AML-193 (cell line): ENCODE results near the gene MELTF.

ENCODE experiments used
- DNase-seq, 2 experiments: peaks; one replicate each; lab custom pipeline; 2025; lab: John Stamatoyannopoulos, UW

MELTF gene

DNA sequence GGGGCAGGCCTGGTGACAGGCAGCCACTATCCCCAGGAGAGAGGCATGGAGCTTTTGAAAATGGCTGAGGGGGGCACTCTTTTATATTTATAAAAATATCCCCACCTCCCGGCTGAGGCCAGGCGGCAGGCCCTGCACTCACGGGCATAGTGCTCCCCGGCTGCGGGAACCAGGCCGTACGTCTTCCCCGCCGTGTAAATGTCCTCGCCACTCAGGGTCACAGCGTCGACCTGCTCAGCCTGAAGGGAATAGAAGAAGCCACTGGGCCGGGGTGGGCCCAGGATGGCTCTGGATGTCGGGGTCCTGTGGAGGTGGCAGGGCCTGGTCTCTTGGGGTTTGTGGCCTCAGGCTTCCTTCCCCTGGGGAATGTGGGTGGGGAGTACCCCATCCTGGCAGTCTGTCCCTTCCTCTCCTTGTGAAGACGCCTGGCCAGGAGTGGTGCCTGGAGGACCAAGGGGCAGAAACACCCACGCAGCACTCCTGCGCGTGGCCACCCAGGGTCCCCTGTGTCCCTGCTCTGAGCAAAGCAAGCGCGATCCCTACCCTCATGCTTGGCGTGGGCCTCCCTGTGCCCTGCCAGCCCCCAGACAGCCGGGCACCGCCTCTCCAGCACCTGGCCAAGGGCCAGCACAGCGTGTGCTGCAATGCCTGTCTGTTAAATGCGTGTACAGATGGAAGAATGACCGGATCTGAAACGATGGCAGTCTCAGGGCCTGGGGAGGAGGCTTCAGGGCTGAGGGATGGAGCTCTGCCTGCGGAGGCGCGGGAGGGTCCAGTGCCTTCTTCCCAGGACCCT, 18.9 kb downstream of the MELTF start:
- no peak for DNase-seq

DNA sequence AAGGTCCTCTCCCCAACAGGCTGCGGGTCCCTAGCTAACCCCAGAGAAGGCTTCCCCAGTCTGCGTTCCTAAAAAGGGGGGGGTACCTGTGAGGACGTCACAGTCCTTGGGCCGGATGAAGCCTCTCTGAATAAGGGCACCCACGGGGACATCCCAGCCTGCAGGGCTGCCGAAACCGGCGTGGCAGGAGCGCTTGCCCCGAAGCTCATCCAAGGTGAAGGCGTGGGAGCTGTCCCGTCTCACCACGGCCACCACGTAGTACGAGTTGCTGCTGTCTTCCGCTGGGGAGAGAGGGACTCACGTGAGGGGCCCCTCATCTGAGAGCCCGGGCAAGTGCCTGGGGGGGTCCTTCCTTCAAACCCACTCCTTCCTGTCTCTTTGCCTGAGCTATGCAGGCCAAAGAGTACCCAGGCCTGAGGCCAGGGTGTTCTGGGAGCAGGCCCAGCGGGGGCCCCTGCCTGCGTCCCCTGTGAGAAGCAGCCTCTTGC, 20.0 kb downstream of the MELTF start:
- DNase-seq: no peak

DNA sequence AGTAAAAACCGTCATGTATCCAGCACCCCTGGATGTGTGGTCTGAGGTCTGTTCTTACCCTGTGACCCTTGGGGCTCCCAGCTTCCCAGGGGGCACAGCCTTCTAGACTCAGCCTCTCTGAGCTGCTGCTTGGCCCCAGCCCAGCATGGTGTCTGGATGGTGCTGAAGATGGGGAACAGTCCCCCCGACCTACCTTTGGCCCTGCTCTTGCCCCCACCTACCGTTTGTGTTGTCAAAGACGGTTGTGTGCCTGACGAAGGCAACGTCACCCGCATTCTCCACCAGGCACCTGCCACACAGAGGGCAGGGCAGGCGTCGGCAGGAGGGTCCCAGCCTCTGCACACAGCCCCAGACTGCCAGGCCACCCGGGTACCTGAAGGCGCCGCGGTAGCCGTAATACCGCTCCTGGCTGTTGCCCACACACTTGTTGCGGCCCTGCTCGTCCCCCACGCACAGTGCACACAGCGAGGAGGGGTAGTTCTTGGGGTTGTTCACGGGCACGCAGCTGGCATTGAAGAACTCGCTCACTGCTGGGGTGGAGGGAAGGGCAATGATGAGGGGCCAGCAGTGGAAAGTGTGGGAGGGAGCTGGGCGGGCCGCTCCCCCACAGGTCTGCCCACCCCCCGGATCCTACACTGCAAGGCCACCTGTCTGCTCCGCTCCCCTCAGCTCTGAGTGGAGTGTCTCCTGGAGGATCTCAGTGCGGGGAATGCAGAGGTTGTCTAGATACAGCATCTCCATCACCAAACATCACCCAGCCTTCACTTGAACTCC, 21.0 kb downstream of the MELTF start:
- DNase-seq: no peak

DNA sequence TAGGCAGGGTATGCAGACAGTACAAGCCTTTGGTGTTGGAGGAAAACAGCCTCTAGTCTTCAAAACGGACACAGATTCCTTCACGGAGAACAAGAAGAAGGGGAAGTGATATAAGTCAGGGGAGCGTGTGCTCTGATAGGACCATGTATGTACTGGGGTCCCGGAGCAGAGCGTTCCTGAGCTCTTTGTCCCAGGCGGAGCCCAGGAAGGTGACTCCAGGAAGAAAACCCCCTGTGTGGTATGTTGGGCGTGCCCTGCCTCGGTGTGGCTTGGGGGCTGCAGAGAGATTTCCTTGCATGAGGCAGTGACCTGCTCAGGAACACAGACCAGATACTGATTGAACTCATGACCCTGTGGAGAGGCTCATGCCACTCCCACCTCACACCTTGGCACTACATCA, 21.7 kb downstream of the MELTF start:
- no peak for DNase-seq

DNA sequence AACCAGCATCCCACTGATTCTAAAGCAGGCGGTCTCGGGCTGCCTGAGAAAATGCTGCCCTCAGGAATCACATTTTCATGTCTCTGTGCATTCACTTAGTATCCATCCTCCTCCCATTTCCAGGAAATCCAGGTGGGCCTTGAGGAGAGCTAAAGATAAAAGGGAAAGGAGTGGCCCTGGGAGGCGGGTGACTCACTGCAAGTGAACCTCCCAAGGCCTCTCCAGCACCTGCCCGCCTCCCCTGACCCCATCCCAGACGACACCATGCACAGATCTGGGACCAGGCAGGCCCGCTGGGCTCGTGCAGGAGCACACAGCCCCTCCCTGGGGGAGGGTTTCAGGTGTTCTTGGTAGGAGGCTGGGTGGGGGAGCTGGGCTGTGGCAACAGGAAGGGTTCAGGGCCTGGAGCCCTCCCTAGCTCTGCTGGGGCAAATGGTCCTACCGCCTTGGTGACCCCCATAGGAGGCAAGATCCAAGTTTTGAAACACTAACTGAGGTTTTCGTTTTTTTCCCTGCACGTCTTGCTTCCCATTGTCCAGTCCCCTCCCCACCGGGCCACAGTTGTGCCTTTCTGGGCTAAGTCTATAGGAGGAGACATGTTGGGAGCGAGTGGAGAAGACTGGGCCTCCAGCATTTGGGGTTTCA, 22.2 kb downstream of the MELTF start:
- no peak for DNase-seq

DNA sequence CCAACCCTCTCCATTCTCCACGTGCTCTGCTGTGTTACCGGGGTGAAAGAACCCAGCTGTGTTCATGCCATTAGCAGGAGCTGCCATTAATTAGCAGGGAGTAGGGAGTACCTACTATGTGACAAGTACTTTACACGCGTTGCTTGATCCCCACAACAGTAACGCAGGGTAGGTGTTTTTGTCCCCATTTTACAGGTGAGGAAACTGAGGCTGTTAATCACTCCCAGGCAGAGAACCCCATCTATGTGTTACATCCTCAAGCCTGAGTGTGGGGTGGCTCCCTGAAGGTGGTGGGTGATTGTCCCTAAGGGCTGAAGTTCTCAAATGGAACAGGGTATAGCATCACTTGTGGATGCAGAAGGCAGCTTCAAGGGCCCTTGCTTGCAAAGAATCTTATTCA, 22.8 kb downstream of the MELTF start:
- no peak for DNase-seq

DNA sequence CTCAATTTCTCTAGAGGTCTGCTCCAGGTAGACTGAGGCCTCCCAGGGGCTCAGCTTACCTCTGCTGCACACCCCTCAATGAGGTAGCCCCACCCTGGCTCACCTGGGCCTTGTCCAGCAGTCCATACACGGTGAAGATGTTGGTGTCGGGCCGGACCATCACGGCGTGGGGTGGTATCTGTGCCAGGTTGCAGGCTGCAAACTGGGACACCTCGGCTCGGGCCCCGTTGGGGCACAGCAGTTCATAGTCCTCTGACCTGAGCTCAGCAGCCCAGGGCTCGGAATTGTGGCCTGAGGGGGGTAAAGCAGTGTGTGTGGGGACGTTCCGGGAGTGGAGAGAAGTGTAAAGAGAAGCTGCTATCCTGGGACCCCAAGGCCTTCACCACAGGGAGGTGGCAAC, 23.2 kb downstream of the MELTF start:
- no peak for DNase-seq

DNA sequence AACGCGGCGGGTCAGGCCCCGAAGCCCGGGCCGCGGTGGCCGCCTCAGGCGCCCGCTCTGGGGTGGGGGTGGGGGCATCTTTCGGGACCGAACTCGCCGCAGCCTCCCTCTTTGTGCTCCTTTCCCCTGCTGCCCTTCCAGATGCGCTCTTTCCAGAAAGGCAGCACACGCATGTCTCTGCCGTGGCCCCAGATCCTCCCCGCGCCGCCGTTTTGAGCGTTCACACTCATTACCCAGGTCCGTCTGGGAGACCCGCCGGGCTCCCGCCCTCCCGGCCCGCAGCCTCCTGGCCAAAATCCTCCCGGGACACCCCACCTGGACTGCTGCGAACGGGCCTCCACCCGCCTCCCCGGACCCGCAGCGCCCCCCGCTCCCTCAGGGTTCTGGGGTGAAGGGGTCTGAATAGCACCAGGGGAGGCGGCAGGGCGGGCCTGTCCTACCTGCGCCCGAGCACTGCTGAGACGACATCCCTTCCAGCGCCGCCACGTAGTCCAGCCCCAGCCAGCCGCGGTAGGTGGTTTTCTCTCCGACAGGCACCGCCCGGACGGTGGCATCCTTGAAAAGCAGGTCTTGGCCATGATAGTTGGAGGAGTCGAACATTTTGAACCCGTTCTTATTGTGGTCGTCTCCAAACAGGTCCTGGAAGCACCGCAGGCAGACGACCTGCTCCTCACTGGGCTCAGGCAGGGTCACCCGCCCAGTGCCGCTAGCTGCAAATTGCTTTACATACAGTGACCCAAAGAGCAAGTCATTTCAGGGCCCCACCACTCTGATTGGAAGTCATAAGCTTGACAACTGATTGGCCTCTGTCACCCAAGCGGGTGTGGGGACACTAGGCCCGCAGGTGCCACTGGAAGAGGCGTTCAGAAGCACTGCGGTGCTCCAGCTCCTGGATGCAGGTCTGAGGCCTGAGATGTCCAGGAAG, 25.9 kb downstream of the MELTF start:
- peak in 1 of 2 experiments; percentile 23 for DNase-seq

DNA sequence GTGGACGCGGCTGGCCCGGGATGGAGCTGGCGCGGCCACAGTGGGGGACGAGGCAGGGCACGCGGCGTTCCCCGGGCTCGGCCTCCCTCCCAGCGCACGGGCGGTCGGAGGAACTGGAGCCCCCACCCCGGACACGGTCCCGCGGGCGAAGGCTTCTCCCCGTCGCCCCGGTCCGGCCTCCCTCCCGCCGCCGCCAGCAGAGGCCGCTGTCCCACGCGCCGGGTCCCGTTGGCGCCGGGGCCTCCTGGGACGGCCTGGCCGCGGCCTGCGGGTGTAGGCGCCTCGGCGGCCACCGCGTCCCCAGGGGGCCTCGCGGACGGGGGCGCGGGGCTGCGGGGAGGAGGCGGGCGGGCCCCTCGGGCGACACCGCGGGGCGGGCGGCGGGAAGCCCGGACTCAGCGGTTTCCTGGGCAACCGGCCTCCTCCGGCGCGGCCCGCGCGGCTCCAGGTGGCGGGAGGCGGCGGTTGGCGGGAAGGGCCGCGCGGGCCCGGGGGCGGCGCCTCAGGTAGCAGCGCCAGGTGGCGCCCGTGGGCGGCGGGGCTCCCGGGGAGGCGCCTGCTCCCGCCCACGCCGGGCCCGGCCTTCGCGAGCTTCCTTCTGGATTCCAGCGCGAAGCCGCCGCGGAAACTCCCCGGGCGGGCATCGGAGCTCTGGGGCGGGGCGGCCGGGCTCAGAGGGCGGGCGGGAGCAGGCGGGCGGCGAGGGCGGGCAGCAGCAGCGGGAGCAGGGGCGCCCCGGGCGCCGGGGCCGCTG, 26.7 kb downstream of the MELTF start:
- peak; percentile 42 to 57 for DNase-seq

DNA sequence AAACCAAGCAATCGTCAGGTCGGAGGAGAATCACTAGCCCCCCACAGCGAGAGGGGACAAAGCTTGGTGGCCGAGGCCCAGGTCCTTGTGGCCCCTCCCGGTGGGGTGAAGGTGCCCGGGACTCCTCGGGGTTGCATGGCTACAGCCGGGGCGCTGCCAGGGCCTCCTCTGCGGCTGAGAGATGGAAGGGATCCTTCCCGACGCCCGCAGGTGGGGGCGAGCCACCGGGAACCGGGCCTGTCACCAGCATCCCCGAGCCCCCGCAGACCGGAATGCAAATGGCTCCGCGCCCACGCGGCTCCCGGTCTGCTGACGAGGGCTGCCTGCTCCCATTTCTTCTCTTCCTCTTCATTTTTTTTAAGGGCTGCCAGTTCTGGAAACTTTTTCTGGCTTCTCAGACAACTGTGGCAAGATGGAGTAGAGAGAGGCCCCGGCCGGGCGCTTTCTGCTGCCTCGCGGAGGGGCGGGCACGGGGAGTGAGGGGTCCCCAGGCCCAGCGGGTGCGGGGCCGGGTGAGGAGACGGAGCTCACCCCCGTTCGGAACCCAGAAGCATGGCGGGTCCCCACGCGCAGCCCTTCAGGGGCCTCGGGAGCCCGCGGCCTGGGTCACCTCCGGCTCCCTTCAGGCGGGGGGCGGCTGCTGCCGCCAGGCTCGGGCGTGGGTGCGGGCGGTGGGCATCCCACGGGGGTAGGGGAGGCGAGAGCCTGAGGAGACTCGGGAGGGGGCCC, 27.5 kb downstream of the MELTF start:
- no peak for DNase-seq

DNA sequence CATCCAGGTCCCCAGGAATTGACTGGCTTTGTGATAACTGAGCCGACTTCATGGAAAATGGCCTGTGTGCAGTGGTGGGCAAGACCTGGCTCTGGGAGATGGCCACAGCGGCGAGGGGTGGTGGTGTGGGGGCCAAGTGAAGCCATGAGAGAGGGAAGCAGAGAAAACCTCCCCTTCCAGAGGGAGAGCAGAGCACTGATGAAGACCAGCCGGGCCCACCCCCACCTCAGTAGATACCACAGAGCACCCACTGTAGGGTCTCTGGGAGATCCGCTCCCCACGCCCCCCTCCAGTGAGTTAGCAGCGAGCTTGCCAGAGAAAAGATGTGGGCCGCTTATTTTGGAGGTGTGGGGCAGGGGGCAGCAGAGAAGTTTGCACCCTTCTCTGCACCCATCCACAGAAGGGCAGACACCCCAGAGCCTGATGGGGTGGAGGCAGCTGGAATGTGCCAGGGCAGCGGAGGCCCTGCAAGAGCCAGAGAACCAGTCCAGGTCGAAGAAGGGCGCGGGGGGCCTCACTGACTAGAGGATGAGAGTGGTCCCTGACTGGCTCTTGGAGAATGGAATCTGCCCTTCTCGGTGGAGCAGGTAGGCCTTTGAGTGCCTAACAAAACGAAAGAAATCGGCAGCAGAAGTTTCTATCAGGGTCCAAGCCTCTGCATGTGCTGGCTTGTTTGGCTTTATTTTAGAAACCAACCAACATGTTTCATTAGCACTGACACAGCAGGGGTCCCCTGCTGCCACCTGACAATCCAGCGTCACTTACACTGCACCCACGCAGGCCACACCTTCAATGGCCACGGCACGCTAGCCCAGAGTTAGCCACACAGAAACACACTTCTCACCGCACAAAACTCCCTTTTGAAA, 28.3 kb downstream of the MELTF start:
- DNase-seq: no peak

DNA sequence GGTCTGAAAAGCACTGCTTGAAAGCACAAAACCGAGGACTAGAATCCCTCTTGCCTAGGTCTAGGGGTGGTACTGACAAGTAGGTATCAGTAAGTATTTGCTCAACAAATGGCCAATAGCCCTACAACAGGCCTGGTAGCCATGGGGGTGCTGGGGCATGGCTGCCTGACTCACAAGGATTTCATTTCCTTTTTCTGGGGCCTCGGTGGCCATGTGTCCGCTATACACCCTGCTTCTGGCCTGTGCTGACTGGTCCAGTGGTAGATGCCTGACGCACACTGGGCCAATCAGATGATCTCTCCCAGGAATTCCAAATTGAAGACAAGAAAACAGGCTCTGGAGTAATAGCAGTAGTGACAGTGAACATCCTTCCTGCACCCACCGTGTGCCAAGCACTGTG, 29.4 kb downstream of the MELTF start:
- DNase-seq: no peak

DNA sequence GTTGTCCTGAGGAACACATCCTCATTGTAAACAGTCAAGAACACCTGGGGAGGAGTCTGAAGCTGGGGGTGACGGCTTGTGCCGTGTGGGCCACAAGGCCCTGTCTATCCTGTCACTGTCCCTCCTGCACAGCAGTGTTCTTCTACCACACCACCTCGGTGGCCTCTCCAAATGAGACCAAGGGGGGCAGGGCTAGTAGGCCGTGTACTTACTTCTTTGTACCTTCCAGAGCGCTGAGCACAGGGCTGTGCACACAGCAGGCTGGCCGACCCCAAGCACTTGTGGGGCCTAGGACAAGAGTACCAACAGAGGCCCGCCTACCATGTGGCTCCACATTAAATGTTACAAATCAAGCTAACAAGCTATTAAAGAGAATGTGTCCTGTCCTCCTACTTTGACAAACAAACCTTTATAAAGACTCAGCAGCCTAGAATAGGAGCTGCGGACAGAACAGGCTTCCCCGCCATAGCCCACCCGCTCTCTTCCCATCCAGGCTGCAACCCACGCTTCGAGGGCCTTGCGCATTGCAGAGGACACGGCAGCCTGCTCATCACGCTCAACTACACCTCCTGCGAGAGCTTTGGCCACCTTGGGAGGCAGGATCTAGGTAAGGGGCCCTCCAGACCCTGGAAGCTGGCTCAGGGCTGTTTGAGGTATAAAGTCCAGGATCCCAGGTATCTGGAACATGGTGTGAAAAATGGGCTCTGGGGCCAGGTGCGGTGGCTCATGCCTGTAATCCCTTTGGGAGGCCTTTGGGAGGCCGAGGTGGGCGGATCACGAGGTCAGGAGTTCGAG, 30.5 kb downstream of the MELTF start:
- no peak for DNase-seq

DNA sequence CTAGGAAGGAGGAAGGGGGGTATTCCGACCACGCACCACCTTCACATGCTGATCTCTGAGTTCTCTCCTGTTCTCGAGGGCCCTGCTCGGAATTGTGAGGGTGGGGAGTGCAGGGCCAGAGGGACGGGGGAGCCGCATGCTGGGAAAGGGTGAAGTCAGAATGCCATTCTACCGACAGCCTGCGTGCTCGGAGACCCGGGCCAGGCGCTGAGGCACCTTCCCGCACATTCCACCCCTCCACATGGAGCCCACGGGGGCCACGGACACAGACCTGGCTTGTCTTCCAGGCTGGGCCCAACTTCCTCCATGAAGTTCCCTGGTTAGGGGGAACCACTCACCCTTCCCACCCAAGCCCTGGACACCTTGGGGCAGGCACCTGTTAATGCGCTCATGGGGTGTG, 32.3 kb downstream of the MELTF start:
- DNase-seq: no peak

DNA sequence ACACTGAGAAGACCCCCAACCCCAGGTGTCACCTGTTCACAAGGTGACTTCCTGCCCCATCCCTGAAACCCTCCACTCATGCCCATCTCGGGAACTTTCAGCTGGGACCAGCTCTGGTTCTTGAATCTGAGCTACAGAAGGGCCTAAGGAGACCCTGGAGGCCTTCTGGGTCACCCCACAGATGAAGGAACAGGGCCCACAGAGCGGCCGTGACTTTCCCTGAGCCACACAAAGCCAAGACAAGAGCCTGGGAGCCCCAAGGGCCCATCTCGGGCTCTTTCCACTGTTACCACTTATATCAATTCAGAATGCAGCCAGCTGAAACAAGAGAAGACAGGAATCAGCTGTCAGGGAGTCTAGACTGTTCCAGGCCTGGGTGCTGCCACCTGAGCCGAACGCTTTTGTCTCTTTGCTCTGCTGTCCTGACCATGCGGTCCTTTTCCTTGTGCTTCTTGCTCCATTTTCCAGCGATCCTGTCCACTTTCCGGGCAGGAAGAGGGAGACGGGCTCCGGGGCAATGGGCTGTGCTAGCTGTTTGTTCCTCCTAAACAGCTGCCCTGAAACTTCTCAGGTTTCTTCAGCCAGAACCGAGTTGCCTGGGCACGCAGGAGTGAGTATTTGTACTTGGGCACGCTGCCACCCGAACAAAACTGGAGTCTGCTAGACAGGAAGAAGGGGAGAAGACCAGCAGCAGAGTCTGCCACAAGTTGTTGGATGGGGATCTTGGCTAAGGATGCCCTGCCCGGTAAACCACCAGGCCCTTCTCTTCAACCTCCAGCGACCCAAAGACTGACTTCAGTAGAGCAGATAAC, 33.0 kb downstream of the MELTF start:
- no peak for DNase-seq

DNA sequence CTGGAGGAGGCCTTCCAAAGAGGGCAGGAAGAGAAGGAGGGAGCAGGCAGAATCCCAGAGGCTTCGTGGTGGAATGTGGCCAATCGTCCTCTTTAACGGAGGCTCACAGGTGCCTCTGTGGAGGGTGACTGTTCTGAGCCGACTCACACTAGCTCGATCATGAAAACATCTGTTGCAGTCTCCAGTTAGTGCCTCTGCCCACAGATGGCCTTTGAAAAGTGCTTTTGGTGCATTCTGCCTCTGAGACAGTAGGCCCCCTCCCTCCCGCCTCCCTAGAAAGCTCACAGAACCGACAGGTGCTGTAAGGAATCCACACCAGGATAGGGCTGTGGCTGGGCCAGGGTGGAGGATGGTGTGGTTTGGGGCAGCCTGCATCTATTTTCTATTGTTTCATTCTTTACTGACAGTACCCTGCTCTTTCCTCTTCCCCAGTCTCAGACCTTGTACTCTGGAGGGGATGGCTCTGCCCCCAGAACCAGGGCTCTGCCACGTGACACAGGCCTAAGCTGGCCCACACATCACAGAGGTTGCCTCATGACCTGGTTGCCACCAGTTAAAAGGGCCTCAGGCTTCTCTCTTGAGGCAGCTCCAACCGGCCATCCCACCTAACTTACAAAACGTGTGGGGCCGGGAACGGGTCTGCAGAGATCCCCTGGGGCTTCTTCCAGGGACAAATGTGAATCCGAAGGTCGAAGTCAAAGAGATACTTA, 33.8 kb downstream of the MELTF start:
- no peak for DNase-seq

DNA sequence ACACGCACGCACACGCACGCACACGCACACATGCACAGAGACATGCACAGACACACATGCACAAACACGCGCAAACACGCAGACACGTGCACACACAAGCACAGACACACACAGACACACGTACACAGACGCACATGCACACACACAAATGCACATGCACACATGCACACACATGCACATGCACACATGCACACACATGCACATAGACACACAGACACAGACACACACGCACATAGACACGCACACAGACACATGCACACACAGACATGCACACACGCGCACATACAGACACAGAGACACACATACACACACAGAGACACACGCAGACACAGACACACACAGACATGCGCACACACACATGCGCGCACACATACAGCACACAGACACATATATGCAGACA, 34.6 kb downstream of the MELTF start:
- no peak for DNase-seq
